ENCODE results near the gene KDM3A.

DNA sequence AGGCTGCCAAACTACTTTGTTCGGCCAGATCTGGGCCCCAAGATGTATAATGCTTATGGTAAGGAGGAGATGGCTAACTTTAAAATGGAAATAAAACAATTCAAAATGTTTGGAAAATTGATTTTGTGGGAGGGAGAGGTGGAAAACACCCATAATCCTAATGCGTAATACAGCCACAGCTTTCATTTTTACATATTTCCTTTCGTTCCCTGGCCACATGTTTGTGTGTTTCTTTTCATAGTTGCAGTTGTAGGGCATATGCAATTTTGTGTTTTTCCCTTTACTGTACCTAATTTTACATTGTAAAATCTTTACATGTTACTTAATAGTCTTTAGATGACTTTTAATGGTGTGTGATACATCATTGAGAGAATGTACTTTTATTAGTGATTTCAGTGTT lies 44.6 kb downstream of the KDM3A start:
- no peak for TF ChIP-seq POLR2A (IDR thresholded peaks at IDR 0.05)
- TF ChIP-seq, protein P1, sequence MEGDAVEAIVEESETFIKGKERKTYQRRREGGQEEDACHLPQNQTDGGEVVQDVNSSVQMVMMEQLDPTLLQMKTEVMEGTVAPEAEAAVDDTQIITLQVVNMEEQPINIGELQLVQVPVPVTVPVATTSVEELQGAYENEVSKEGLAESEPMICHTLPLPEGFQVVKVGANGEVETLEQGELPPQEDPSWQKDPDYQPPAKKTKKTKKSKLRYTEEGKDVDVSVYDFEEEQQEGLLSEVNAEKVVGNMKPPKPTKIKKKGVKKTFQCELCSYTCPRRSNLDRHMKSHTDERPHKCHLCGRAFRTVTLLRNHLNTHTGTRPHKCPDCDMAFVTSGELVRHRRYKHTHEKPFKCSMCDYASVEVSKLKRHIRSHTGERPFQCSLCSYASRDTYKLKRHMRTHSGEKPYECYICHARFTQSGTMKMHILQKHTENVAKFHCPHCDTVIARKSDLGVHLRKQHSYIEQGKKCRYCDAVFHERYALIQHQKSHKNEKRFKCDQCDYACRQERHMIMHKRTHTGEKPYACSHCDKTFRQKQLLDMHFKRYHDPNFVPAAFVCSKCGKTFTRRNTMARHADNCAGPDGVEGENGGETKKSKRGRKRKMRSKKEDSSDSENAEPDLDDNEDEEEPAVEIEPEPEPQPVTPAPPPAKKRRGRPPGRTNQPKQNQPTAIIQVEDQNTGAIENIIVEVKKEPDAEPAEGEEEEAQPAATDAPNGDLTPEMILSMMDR (IDR thresholded peaks at IDR 0.05), result no peak
